LNCAP (cell line): ENCODE measurements around the gene TINAG.

Experiments used
- CTCF ChIP-seq: fragments of 450-650 bp; IDR thresholded peaks from 2 replicates; pipeline ENCODE4 v1.5.1; 2017; ENCODE audit warnings: mild to moderate bottlenecking

Gene TINAG

GRCh38 chr6:54403096-54403495 is 94.9 kb downstream of the TINAG start:
- TF ChIP-seq CTCF, result no peak

GRCh38 chr6:54404791-54405190 is 96.5 kb downstream of the TINAG start:
- TF ChIP-seq CTCF, result no peak

- TF ChIP-seq CTCF, result no peak
Observed at GRCh38 chr6:54411767-54412166, 103.5 kb downstream of the TINAG start.

GRCh38 chr6:54415517-54415916 is 107.3 kb downstream of the TINAG start:
- no peak for TF ChIP-seq CTCF

- TF ChIP-seq CTCF, result no peak
Observed at GRCh38 chr6:54419885-54420284, 111.6 kb downstream of the TINAG start.

DNA sequence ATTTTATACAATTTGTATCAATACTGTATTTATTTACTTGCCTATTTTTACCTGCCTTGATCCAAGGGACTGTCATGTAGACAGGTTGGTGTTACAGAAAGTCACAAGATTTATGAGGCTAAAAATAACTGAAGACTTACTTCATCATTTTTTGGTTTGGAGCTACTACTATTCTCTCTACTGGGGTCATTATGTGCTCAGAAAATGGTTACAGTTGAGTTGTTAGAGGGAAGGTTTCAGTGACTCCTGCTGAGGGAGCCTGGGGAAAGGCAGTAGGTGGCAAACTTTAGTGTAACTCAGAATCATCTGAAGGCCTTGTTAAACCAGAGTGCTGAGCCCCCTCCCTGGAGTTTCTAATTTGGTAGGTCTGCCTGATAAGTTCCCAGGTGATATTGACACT is 118.8 kb downstream of the TINAG start:
- TF ChIP-seq CTCF, result no peak

DNA sequence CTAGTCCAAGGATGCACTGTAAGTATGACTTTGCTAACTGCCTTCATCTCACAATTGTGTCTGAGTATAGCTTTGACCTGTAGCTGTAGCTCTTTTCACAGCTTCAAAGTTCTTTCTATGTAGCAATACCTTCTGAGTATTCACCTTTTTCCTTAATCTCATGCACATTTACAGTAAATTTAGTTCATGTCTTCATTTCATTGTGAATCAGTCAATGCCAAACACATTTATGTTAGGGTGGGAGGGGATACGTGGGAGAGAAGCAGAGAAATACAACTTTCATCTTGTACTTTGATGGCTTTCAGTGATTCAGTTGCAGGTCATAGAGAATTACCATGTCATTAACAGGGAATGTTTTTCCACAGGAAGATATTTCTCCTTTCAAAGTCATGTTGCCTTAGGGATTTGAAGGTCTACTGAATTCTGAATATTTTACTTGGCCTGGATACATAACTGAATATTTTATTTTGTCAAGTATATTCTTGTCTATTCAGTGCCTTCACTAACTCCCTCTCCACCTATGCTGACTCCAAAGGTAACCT is 119.2 kb downstream of the TINAG start:
- no peak for TF ChIP-seq CTCF

- no peak for TF ChIP-seq CTCF
Observed at GRCh38 chr6:54428431-54428830, 120.2 kb downstream of the TINAG start.
